Right cardiac atrium (tissue), 5 donors: ENCODE measurements around the gene NEU4. TPM values are rescaled to one million over a fixed set of nuclear protein-coding genes. Genes with fewer than 3 reads are reported as not detected.
"Not testable (repeated sequence)": the region's sequence is repeated elsewhere in the genome, so short reads cannot be mapped to it uniquely, and the experiment has no call there.

Experiments
- ATAC-seq, 2 donors: fragments of 200-7000 bp; cut with Tn5 transposase; one replicate each; pipeline versions ENCODE4 v1.8.0 to v1.9.1; 2020; ENCODE audit warnings: moderate library complexity in 2 of 2, mild to moderate bottlenecking in 1 of 2
- DNase-seq, 3 donors: peaks; one replicate each; pipeline ENCODE4 v3.0.0-alpha.2; 2020
- H3K27ac ChIP-seq: one replicate; pipeline ENCODE4 v1.5.1; 2013; ENCODE audit warnings: mild to moderate bottlenecking, low read length, control low read depth, moderate library complexity
- H3K27me3 ChIP-seq: one replicate; pipeline ENCODE4 v1.6.1; 2013; ENCODE audit not compliant: control insufficient read depth, insufficient read depth
- H3K4me1 ChIP-seq: one replicate; pipeline ENCODE4 v1.6.1; 2013; ENCODE audit warnings: low read length; ENCODE audit not compliant: control insufficient read depth, insufficient read depth
- H3K4me3 ChIP-seq: one replicate; pipeline ENCODE4 v1.5.1; 2013; ENCODE audit warnings: low read length, control low read depth
- H3K9me3 ChIP-seq: one replicate; pipeline ENCODE4 v1.6.1; 2013; ENCODE audit warnings: low read length; ENCODE audit not compliant: control insufficient read depth
- WGBS: extraction: QIAGEN DNeasy Blood & Tissue Kit; methylation state at CpG from one replicate; pipeline ENCODE4 v1.1.7; 2013; 5-methylcytosine and 5-hydroxymethylcytosine counted together
- intact Hi-C, 4 donors: fragments of 100-400 bp; cut with DNase I; formaldehyde crosslinking; loops; one replicate each; pipeline versions ENCODE4 v1.11.0 to v1.14.0; 2022 to 2023
- polyA plus RNA-seq: library from polyadenylated mRNA; stranded (reverse); fragments of 200-250 nt; gene quantifications from one replicate; pipeline ENCODE4 v1.2.3, GENCODE V29; 2013
- total RNA-seq, 4 donors: library from RNA; stranded (reverse); fragmentation: NEBNext Ultra II Directional; extraction: Animal tissue kit (Norgen Biotek cat#: 25700); gene quantifications; one replicate each; pipeline ENCODE4 v1.2.1, GENCODE V29; 2021
- donor health status: healthy with polysubstance abuse.
- donor health status: DM: no; HTN: yes; CAD: no.
- donor health status: DM: no; HTN: no; CAD: no.
- donor health status: DM: no; HTN: yes; CAD: no; lungs with severe emphysema.
- donor health status: DM: yes; HTN: yes; CAD: no.

Gene NEU4
- total and polyA plus RNA-seq, 5 donors: 0.17 to 1.4 (median 0.76) TPM; not detected in 1

DNA sequence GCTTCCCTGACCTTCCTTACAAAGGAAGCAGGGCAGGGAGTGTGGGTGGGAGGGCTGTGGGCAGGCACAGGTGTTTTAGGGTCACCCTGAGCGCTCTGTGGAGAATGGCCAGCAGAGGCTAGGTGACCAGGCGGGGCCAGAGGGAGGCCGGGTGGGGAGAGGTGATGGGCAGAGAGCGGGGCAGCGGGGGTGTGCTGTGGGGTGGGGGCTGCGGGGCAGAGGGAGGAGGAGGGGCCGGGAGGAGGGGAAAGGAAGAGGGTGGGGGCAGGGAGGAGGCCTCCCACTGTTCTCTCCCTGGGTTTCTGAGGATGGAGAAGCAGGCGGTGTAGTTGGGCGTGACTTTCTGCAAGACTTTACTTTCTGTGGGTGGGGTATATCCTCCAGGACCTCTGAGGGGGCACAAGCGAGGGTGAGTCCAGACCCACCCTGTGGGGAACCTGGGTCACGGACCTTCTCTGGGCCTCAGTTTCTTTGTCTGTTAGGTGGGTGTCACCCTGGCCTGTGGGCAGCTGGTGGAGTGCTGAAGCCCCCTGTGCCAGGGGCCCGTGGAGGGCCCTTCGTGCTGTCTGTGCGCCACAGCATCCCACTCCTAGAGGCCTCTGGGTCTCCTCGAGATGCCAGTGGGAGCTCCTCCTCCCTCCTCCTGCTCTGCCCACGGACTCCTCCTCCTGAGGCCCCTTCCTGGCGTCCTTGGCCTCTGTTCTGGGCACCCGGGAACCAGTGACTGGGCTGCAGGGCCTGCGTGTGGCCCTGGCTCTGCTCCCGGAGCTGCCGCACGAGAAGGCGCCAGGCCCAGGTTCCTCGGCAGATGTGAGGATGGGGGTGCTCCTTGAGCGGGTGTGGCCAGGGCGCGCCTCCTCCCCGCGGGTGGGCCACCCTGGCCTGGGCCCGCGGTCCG is 6.3 kb upstream of the NEU4 start:
- Histone ChIP-seq H3K9me3 (no peaks in the 10 kb centered on the region), H3K27me3 (no peaks in the 10 kb centered on the region), H3K27ac (no peak overlapping the region), H3K4me1 (no peaks in the 10 kb centered on the region), H3K4me3 (no peak overlapping the region)
- DNase-seq: peak in 2 of 3 donors; percentile 45 to 54
- WGBS: 49% methylated on average over 32 of the region's 32 CpGs
- peak; percentile 4 to 7 for ATAC-seq
- intact Hi-C loops: no loop called here

DNA sequence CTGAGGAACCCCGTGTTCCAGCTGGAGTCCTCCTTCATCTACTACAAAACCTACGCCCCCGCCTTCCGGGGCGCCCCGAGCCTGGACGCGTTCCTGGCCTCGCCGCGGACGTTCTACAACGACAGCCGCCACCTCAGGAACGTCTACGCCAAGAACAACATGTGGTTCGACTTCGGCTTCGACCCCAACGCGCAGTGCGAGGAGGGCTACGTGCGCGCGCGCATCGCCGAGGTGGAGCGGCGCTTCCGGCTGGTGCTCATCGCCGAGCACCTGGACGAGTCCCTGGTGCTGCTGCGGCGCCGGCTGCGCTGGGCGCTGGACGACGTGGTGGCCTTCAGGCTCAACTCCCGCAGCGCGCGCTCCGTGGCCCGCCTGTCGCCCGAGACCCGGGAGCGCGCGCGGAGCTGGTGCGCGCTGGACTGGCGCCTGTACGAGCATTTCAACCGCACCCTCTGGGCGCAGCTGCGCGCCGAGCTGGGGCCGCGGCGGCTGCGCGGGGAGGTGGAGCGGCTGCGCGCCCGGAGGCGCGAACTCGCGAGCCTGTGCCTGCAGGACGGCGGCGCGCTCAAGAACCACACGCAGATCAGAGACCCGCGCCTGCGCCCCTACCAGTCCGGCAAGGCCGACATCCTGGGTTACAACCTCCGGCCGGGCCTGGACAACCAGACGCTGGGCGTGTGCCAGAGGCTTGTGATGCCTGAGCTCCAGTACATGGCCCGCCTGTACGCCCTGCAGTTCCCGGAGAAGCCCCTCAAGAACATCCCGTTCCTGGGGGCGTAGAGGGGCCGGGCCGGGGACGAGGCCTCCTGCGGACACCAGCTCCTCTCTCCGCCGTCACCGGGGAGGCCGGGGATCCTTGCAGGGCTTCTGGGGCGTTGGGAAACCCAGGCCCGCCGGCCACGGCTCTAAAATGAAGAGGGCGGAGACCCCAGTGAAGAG is 5.3 kb upstream of the NEU4 start:
- Histone ChIP-seq H3K27me3 (no peaks in the 10 kb centered on the region), H3K4me1 (no peaks in the 10 kb centered on the region), H3K9me3 (no peaks in the 10 kb centered on the region), H3K27ac (no peak overlapping the region), H3K4me3 (peak overlapping the region; percentile 4)
- peak; percentile 72 to 85 (median 82) for DNase-seq
- 2% methylated on average over 109 of the region's 109 CpGs for WGBS
- intact Hi-C loops: no loop called here
- peak; percentile 58 to 79 for ATAC-seq

DNA sequence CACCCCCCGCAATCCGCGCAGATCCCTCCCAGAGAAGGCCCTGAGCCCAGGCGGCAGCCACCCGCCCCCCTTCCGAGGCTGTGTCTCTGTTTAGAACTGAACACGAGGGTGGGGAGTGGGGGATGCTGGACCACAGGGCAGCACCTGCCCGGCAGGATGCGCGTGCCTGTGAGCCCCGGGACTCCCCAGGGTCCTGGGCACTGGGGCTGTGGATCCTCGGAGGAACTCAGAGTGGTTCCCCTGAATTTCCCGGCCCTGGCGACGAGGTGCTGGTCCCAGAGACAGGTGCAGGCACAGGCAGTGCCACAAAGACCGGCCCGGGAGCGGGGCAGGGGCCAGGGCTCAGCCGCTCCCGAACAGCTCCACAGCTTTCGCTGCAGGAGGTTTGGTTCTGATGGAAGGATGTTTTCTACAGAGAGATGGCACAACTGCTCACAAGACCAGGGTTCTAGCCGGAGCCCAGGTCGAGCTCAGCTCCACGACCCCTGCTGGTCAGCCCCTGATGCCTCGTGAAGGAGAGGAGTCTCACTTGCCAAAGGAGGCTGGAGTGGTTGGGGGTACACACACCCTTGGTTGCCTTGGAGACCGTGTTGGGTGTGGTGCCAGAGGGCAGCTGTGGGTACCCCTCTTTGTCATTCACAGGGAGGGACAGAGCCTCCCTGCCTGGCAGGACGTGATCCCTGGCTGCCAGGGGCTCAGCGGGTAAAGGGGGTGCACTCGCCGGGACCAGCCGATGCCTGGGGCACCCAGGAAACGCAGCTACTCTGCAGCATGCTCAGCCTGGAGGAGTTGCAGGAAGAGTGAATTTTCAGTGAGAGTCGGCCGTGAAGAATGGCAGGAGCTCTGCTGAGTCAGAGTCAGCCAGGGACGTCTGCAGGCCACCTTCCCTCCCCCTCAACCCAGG is 4.4 kb upstream of the NEU4 start:
- no peak overlapping the region for H3K4me3 ChIP-seq
- ATAC-seq (peak in 1 of 2 donors; percentile 17), DNase-seq (peak; percentile 13 to 47 (median 46))
- H3K27me3 ChIP-seq: no peaks in the 10 kb centered on the region
- intact Hi-C loops: no loop called here
- no peaks in the 10 kb centered on the region for H3K4me1 ChIP-seq
- 14% methylated on average over 35 of the region's 35 CpGs for WGBS
- H3K9me3 ChIP-seq: no peaks in the 10 kb centered on the region
- no peak overlapping the region for H3K27ac ChIP-seq

DNA sequence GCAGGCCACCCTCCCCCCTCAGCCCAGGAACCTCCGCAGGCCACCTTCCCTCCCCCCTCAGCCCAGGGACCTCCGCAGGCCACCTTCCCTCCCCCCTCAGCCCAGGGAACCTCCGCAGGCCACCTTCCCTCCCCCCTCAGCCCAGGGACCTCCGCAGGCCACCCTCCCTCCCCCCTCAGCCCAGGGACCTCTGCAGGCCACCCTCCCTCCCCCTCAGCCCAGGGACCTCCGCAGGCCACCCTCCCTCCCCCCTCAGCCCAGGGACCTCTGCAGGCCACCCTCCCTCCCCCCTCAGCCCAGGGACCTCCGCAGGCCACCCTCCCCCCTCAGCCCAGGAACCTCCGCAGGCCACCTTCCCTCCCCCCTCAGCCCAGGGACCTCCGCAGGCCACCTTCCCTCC is 2.8 kb upstream of the NEU4 start:
- H3K9me3 ChIP-seq, ATAC-seq, intact Hi-C loops, H3K4me1 ChIP-seq, H3K27me3 ChIP-seq, H3K4me3 ChIP-seq, DNase-seq, H3K27ac ChIP-seq: not testable (repeated sequence)
- 32% methylated on average over 2 of the region's 8 CpGs for WGBS

GRCh38 chr2:241808051-241808720 is 807 bp upstream of the NEU4 start:
- Histone ChIP-seq H3K9me3 (no peaks in the 10 kb centered on the region), H3K27ac (no peak overlapping the region), H3K4me1 (no peaks in the 10 kb centered on the region), H3K27me3 (no peaks in the 10 kb centered on the region), H3K4me3 (no peak overlapping the region)
- intact Hi-C loops: no loop called here
- ATAC-seq: no peak
- WGBS: 75% methylated on average over 17 of the region's 17 CpGs
- DNase-seq: peak in 1 of 3 donors; percentile 11

GRCh38 chr2:241809383-241810306 is 652 bp downstream of the NEU4 start:
- Histone ChIP-seq H3K27me3 (no peaks in the 10 kb centered on the region), H3K27ac (no peak overlapping the region), H3K9me3 (no peaks in the 10 kb centered on the region), H3K4me3 (no peak overlapping the region), H3K4me1 (no peaks in the 10 kb centered on the region)
- WGBS: 86% methylated on average over 29 of the region's 29 CpGs
- peak in 2 of 3 donors; percentile 10 to 55 for DNase-seq
- intact Hi-C loops: no loop called here
- no peak for ATAC-seq

GRCh38 chr2:241810307-241811200 is 1.6 kb downstream of the NEU4 start:
- ATAC-seq: peak; percentile 61 to 85
- 58% methylated on average over 28 of the region's 28 CpGs for WGBS
- Histone ChIP-seq H3K4me3 (no peak overlapping the region), H3K27ac (peak overlapping the region; percentile 28), H3K27me3 (no peaks in the 10 kb centered on the region), H3K4me1 (no peaks in the 10 kb centered on the region), H3K9me3 (no peaks in the 10 kb centered on the region)
- intact Hi-C loops: no loop called here
- peak; percentile 47 to 85 (median 84) for DNase-seq

DNA sequence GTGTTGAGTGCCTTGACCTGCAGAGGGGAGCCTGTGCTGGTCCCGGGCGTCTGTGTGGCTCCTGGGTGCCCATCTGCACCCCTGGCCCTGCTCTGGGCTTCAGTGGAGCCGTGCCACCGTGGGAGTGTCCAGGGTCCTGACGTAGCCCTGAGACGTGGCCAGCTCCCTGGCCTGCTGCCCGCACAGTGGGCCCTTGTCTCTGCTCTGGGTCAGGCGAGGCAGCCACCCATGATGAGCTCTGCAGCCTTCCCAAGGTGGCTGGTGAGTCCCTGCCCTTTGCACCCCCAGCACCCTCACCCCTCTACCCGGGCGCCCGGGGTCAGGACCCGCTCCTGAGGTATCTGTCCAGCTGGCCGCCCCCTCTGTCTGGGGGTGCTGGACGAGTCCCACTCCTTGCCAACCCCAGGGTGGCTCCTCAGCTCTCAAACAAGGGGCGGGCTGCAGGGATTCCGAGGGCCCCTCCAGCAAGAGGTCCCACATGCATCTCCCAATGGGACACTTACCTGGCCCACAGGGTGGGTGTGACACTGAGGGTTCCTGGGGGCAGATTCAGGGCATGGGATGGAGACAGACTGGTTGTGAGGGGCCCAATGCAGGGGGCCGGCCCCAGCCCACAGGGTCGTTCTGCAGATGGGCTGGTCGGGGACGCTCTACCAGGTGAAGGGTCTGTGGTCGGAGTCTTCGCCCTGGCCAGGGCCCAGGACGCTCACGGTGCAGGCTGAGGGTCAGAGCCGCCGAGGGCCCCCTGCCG is 2.4 kb downstream of the NEU4 start:
- Histone ChIP-seq H3K4me1 (no peaks in the 10 kb centered on the region), H3K27me3 (no peaks in the 10 kb centered on the region), H3K27ac (peak overlapping the region; percentile 16), H3K9me3 (no peaks in the 10 kb centered on the region), H3K4me3 (no peak overlapping the region)
- intact Hi-C loops: no loop called here
- WGBS: 74% methylated on average over 27 of the region's 27 CpGs
- ATAC-seq (peak; percentile 76 to 87), DNase-seq (peak; percentile 72 to 91 (median 89))
